Retinal pigment epithelial cell (primary cell): Measurements from ENCODE around the gene ANK2.

Source experiments
- DNase-seq: peaks from one replicate; pipeline ENCODE4 v3.0.0-alpha.2; 2010; ENCODE audit warnings: low read depth
- H3K4me3 ChIP-seq: 2 replicates; pipeline ENCODE4 v1.5.1; 2011; ENCODE audit warnings: mild to moderate bottlenecking, low read length, control low read depth, moderate library complexity
- CTCF ChIP-seq: conservative IDR thresholded peaks from 2 replicates; pipeline ENCODE4 v1.5.1; 2011; ENCODE audit warnings: low read depth, low read length, control low read depth, inconsistent platforms

Gene ANK2

GRCh38 chr4:113116414-113117357 is 67.2 kb downstream of the ANK2 start:
- DNase-seq, result no peak
- no peak for TF ChIP-seq CTCF
- peak overlapping the region; percentile 53 for H3K4me3 ChIP-seq

DNA sequence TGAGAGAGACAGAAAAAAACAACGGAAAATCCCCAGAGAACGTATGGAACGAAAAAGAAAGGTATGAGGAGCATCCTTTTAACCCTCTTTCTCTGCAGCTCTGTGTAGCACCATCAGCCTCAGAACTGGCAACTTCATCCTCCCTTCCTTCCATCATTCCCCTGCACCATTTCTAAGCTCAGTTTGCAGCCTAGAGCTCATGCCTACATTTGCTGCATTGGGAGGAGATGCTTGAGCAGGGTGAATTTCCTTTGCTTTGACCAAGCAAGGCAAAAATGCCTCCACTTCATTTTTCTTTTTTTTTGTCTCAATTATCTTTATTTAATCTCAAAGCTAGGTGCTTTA is 67.9 kb downstream of the ANK2 start:
- TF ChIP-seq CTCF, result no peak
- no peak for DNase-seq
- H3K4me3 ChIP-seq, result peak overlapping the region; percentile 53

- no peak for DNase-seq
- TF ChIP-seq CTCF, result no peak
- no peak overlapping the region for H3K4me3 ChIP-seq
These were observed 72.6 kb downstream of the ANK2 start for GRCh38 chr4:113122066-113122465.

DNA sequence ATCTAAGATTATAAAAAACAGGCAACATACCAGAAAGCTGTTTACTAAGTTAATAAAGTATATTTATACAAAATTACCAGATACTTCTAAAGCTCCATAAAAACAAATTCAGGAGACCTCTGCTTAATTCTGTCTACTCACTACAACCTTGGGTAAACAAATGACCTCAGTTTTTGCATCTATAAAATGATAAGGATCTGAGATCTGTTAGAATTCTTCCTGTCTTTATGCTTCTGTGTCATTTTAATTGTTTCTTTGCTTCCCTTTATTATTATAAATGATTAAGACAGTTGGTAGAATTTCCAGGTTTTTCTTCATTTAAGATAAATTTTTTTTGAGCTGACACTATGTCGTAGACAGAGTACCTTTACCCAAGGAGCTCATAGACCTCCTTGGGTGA is 76.0 kb downstream of the ANK2 start:
- H3K4me3 ChIP-seq, result no peak overlapping the region
- no peak for TF ChIP-seq CTCF
- no peak for DNase-seq

- H3K4me3 ChIP-seq, result no peak overlapping the region
- DNase-seq, result no peak
- TF ChIP-seq CTCF, result no peak
These were observed 81.7 kb downstream of the ANK2 start for GRCh38 chr4:113131136-113131535.

DNA sequence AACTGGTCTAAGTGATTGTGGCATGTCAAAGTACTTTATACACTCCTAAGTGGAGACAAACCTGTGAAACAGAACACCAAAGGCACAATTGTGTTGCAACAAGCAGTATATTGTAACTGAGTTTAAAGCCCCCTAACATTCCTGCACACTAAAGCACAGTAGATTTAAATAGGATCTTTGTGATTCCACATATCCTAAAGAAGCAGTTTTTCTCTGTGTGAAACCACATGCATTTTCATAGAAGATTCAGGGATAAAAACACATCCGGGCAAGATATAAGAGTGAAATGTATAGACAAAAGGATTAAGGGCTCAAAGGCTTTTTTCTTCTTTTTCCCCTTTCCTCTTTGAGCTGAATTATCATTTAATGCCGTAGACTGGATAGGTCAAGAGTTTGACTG is 82.2 kb downstream of the ANK2 start:
- TF ChIP-seq CTCF, result no peak
- H3K4me3 ChIP-seq, result no peak overlapping the region
- DNase-seq, result no peak

DNA sequence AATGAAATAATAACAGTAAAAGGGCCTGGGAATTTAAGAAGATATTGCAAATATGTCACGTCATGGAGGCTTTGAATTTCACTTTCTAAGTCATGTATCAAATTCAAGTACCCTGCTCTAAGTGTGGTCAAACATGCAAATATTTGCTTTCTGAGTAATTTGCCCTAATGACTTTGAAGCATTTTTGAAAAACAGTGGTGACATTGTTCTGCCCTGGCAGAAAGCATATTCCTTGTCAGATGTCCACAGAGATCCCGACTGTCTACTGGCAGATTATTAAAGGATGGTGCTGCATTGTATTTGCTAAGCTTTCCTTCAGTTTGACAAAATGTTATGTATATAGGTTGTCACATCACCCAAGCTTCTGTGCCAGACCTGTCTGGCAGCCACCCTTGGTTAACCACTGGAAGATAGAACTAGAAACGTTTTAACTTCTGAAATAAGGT is 92.5 kb downstream of the ANK2 start:
- peak; percentile 83 for DNase-seq
- H3K4me3 ChIP-seq, result no peak overlapping the region
- TF ChIP-seq CTCF, result no peak
